ENCODE results near the gene FOXP4. TPM values are rescaled to one million over a fixed set of nuclear protein-coding genes. Genes with fewer than 3 reads are reported as not detected.

FOXP4 gene
- total RNA-seq, 2 experiments from 2014 or later, result 6.3 to 26.3 TPM

DNA sequence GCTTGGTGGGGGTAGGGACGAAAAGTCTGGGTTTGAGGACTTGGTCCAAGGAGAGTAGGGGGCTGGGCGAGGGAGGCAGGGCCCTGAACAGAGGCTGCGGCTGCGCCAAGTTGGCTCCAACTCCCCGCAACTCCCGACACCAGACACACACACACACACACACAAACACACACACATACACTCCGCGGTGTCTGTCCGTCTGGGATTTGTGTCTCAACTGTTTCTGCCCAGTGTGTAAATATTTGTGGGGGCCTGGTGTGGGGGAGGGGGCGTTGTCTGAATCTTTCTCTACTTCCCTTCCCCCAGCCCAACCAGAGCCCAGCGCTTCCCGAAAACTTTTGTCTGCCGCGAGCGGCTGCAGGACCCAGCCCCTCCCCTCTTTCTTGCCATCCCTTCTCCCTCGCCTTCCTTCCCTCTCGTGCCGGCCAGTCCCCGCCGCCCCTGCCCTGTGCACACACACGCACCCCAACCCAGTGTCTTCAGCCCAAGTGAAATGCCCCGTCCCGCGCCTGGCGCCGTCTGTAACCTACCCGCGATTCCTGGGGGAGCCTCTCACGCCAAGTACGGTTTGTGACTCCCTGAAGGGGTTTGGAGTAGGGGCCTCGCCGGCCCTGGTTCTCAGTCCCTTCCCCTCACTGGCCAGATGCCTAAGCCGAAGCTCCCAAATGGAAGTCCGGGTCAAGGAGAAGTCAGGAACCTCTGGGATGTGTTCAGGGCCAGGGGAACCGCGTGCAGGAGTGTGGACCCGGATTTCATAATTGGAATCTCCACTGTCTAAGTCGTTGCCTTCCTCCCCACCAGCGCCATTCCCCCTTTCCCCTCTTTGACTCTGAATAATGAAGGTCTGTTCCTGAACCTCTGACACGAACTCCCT is 93.0 kb downstream of the FOXP4 start:
- no peak overlapping the region for H3K4me3 ChIP-seq (ENCODE audit: low read depth, low read length, poor library complexity, severe bottlenecking)
- ChIA-PET POLR2A (no interaction called here), CTCF (ENCODE audit: unreplicated experiment) (no interaction called here)
- H3K27ac ChIP-seq (ENCODE audit: low read depth, low read length, poor library complexity, severe bottlenecking), result no peak overlapping the region
- no peak overlapping the region for H3K4me2 ChIP-seq (ENCODE audit: low read length)
- intact Hi-C loops (cut with micrococcal nuclease; ENCODE audit: unreplicated experiment), result no loop called here
- no peaks in the 10 kb centered on the region for H3K79me2 ChIP-seq (ENCODE audit: insufficient read depth, low read depth, low read length)
- no peaks in the 10 kb centered on the region for H3K4me1 ChIP-seq (ENCODE audit: insufficient read depth, low read length, poor library complexity, severe bottlenecking)
- TF ChIP-seq CTCF (conservative IDR thresholded peaks at IDR 0.05; ENCODE audit: low read length) (no peak), EZH2phosphoT487 (IDR thresholded peaks at IDR 0.05; ENCODE audit: borderline replicate concordance, low read depth, low read length) (no peak)
- H3K9me3 ChIP-seq (ENCODE audit: low read length), result no peaks in the 10 kb centered on the region
- H3K9me2 ChIP-seq (ENCODE audit: insufficient read depth, low read length), result no peaks in the 10 kb centered on the region
- no peaks in the 10 kb centered on the region for H4K20me1 ChIP-seq (ENCODE audit: insufficient read depth, low read length)
- H3K36me3 ChIP-seq (ENCODE audit: insufficient read depth, low read length), result no peaks in the 10 kb centered on the region
- H2AFZ ChIP-seq (ENCODE audit: low read length), result no peak overlapping the region
- no peak for DNase-seq (ENCODE audit: low spot score)
- BruUV-seq (replicated peaks), result no TSS peak

DNA sequence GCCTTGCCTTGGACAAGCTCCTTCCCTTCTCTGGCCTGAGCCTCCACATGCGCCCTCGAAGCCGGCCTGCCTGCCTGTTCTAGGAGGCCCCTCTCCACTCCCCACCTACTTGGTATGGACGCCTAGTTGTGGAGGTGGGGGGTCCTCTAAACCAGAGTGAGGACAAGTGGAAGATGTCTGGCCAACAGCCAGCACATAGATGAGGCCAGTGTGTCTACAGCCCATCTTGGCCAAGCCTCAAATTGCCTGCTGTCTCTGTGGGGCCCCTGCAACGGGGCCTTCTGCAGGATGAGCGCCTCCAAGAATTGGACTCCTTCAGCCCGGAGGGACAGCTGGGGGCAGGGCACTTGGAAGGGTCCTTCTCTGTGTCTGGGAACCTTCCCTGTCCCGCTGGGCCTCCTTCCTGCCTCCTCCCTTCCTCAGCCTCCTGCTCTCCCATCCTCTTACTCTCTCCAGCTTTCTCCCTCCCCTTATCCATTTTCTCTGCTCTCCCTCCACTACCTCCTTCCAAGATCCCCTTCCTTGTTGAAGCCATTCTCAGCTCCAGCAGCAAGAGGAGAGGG is 93.7 kb downstream of the FOXP4 start:
- Histone ChIP-seq H3K4me3 (ENCODE audit: low read depth, low read length, poor library complexity, severe bottlenecking) (no peak overlapping the region), H3K79me2 (ENCODE audit: insufficient read depth, low read depth, low read length) (no peaks in the 10 kb centered on the region), H2AFZ (ENCODE audit: low read length) (no peak overlapping the region), H3K9me3 (ENCODE audit: low read length) (no peaks in the 10 kb centered on the region), H3K27ac (ENCODE audit: low read depth, low read length, poor library complexity, severe bottlenecking) (no peak overlapping the region), H4K20me1 (ENCODE audit: insufficient read depth, low read length) (no peaks in the 10 kb centered on the region), H3K4me1 (ENCODE audit: insufficient read depth, low read length, poor library complexity, severe bottlenecking) (no peaks in the 10 kb centered on the region), H3K36me3 (ENCODE audit: insufficient read depth, low read length) (no peaks in the 10 kb centered on the region), H3K9me2 (ENCODE audit: insufficient read depth, low read length) (no peaks in the 10 kb centered on the region), H3K4me2 (ENCODE audit: low read length) (no peak overlapping the region)
- ChIA-PET POLR2A (no interaction called here), CTCF (ENCODE audit: unreplicated experiment) (no interaction called here)
- intact Hi-C loops (cut with micrococcal nuclease; ENCODE audit: unreplicated experiment), result no loop called here
- no TSS peak for BruUV-seq (replicated peaks)
- TF ChIP-seq EZH2phosphoT487 (IDR thresholded peaks at IDR 0.05; ENCODE audit: borderline replicate concordance, low read depth, low read length) (no peak), CTCF (conservative IDR thresholded peaks at IDR 0.05; ENCODE audit: low read length) (no peak)
- DNase-seq (ENCODE audit: low spot score), result no peak

- Histone ChIP-seq H3K36me3 (ENCODE audit: insufficient read depth, low read length) (no peaks in the 10 kb centered on the region), H3K4me1 (ENCODE audit: insufficient read depth, low read length, poor library complexity, severe bottlenecking) (no peaks in the 10 kb centered on the region), H3K9me3 (ENCODE audit: low read length) (no peaks in the 10 kb centered on the region), H3K27ac (ENCODE audit: low read depth, low read length, poor library complexity, severe bottlenecking) (no peak overlapping the region), H3K4me2 (ENCODE audit: low read length) (no peak overlapping the region), H3K79me2 (ENCODE audit: insufficient read depth, low read depth, low read length) (no peaks in the 10 kb centered on the region), H4K20me1 (ENCODE audit: insufficient read depth, low read length) (no peaks in the 10 kb centered on the region), H3K4me3 (ENCODE audit: low read depth, low read length, poor library complexity, severe bottlenecking) (no peak overlapping the region), H3K9me2 (ENCODE audit: insufficient read depth, low read length) (no peaks in the 10 kb centered on the region), H2AFZ (ENCODE audit: low read length) (no peak overlapping the region)
- POLR2A ChIA-PET, result no interaction called here
- no peak for DNase-seq (ENCODE audit: low spot score)
- no TSS peak for BruUV-seq (replicated peaks)
- CTCF ChIA-PET (ENCODE audit: unreplicated experiment), result no interaction called here
- intact Hi-C loops (cut with micrococcal nuclease; ENCODE audit: unreplicated experiment), result no loop called here
- TF ChIP-seq CTCF (conservative IDR thresholded peaks at IDR 0.05; ENCODE audit: low read length) (no peak), EZH2phosphoT487 (IDR thresholded peaks at IDR 0.05; ENCODE audit: borderline replicate concordance, low read depth, low read length) (no peak)
Observed at GRCh38 chr6:41640426-41640825, 94.2 kb downstream of the FOXP4 start.

All from OCI-LY7 (cell line).